T-helper 2 cell treated with Interferon-gamma antibody and Interleukin-4, amounts not matched to agents 5 μg/mL and 100 μg/mL, for 36 hours (primary cell): Measurements from ENCODE around the gene RRP8.

Experiments
- DNase-seq: peaks from one replicate; pipeline ENCODE4 v3.0.0; 2021; ENCODE audit warnings: low spot score
- H3K27ac Mint-ChIP-seq: one replicate; pipeline ENCODE4 v1.8.0; 2021; ENCODE audit warnings: mild to moderate bottlenecking, mixed read lengths
- H3K27me3 Mint-ChIP-seq: one replicate; pipeline ENCODE4 v1.8.0; 2021; ENCODE audit warnings: low read depth, mixed read lengths
- H3K36me3 Mint-ChIP-seq: one replicate; pipeline ENCODE4 v1.8.0; 2021; ENCODE audit warnings: low read depth, mixed read lengths
- H3K4me1 Mint-ChIP-seq: one replicate; pipeline ENCODE4 v1.8.0; 2021; ENCODE audit warnings: low read depth, mixed read lengths
- H3K4me3 Mint-ChIP-seq: one replicate; pipeline ENCODE4 v1.8.0; 2022; ENCODE audit warnings: mild to moderate bottlenecking, moderate library complexity, mixed read lengths
- H3K9me3 Mint-ChIP-seq: one replicate; pipeline ENCODE4 v1.8.0; 2021; ENCODE audit warnings: mixed read lengths

The RRP8 gene

DNA sequence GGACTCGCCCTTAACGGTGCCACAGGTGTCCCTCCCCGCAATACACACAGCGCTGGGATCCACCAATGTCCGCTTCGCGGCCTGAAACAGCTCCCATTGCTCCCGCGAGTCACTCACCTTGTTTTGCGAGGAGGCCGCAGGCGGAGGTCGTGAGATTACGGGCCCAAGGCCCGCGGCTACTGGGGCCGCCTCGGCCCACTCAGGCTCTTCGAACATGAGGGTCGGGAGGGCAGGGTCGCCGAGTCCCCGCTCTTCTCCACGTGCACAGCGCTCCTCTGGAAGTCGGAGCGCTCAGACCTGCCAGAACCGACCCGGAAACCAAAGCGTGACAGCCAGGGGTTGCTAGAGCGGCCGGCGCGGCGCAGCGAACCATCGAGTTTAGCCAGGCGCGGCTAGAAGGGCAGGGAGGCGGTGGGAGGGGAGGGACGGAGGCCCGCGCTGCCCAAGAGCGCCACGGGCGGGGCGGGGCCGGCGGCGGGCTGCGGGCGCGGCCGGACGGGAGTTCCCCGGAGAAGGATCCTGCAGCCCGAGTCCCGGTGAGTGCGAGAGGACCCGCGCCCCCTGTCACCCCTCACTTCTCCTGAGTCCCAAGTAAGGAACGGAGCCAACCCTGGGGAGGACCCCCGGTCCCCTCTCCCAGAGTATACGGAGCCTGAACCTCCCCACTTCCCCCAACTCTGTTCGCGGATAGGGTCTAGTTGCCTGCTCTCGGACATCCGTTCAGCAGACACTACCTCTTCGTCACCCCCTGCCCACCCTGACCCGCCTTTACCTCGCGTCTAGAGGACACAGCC lies at the start of gene RRP8, which contains the start of gene ILK:
RRP8 (minus strand) TSS at position 330 of the 794 bp plus-strand sequence; CDS start at position 216, 114 bp downstream.
ILK (plus strand) TSS at position 488 of the 794 bp plus-strand sequence. CDS start 498 bp downstream, outside the sequence.
- no peak within 1 kb of the TSS for H3K27ac Mint-ChIP-seq
- peaks cover 27% of the 10 kb centered on the region for H3K4me1 Mint-ChIP-seq
- no peaks in the 10 kb centered on the region for H3K27me3 Mint-ChIP-seq
- H3K4me3 Mint-ChIP-seq: no peak within 1 kb of the TSS
- H3K9me3 Mint-ChIP-seq: no peaks in the 10 kb centered on the region
- DNase-seq: peak; percentile 87
- H3K36me3 Mint-ChIP-seq: peaks cover 39% of the 10 kb centered on the region

DNA sequence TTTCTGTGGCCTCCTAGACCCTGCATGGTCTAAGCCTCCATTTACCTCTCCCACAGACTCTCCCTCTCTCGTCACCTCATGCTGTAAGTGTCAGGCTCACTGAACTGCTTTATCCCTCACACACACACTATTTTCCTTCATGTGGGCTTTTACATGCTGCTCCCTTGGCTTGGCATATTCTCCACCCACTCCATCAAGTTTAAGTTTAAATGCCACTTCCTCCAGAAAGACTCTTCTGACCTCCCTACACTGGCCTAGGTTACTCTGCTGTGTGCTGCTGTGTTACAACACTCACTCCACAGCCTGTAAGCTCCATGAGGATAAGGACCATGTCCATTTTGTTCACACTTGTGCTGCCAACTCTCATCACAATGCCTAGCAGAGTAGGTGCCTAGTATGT lies 49.7 kb upstream of the RRP8 start:
- no peaks in the 10 kb centered on the region for H3K36me3 Mint-ChIP-seq
- H3K9me3 Mint-ChIP-seq: no peaks in the 10 kb centered on the region
- H3K27ac Mint-ChIP-seq: no peak overlapping the region
- H3K4me1 Mint-ChIP-seq: peaks cover 3% of the 10 kb centered on the region
- DNase-seq: no peak
- H3K27me3 Mint-ChIP-seq: peaks cover 18% of the 10 kb centered on the region
- no peak overlapping the region for H3K4me3 Mint-ChIP-seq

DNA sequence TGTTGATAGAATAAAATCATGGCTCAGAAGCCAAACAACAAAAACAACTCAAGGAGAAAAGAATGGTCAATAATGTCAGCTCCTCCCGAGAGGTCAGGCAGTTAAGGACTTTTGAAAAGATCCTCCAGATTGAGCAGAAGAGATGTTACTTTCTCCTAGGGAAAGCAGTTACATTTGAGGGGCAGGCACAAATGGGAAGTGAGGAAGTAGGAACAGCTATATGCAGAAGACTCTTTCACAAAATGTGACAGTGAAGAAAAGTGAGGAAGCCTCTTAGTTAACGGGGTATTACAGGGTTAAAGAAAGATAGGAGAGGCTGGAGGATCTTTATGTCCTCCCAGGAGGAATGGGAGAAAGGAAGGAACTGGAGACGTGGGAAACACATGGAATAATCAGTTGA lies 48.8 kb upstream of the RRP8 start:
- H3K9me3 Mint-ChIP-seq: no peaks in the 10 kb centered on the region
- H3K27ac Mint-ChIP-seq: no peak overlapping the region
- no peaks in the 10 kb centered on the region for H3K36me3 Mint-ChIP-seq
- H3K4me3 Mint-ChIP-seq: no peak overlapping the region
- peaks cover 13% of the 10 kb centered on the region for H3K27me3 Mint-ChIP-seq
- DNase-seq: no peak
- peaks cover 3% of the 10 kb centered on the region for H3K4me1 Mint-ChIP-seq

DNA sequence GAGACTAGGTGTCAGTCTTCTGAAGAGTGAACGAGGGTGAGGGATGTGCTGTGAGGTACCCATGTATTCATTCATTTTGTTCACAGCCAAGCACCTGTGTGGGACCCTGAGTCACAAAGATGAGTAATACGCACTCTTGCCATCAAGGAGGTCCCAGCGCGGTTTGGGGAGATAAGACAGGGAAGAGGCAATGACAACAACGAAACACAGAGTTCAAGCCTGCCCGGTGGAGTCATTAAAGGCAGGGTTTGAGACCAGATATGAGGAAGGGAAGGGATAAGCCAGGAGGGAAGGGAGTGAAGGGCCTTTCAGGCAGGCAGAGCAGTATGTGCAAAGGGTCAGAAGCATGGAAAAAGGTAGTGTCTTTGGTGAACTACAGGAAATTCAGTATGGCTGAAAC lies 47.6 kb upstream of the RRP8 start:
- Mint-ChIP-seq H3K4me3 (no peak overlapping the region), H3K9me3 (no peaks in the 10 kb centered on the region), H3K4me1 (peaks cover 1% of the 10 kb centered on the region), H3K27me3 (peaks cover 1% of the 10 kb centered on the region), H3K27ac (no peak overlapping the region), H3K36me3 (no peaks in the 10 kb centered on the region)
- DNase-seq: no peak

DNA sequence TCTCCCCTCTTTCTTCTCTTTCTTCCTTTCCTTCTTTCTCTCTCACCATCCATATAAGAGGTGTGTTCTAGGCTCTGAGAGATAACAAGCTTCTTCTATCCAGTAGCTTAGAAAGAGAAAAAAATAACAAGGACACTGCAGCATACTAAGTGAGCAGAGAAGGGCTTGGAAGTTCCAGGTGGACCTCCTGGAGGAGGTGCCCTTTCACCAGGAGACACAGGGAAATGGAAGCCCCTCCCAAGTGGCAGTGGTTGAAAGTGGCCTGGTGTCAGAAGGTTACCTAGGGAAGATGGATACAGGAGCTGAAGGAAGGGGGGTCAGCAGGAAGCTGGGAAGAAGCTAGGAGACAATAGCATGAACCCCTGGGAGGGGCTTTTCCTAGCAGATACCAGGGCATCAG lies 46.7 kb upstream of the RRP8 start:
- H3K27me3 Mint-ChIP-seq: no peaks in the 10 kb centered on the region
- H3K27ac Mint-ChIP-seq: no peak overlapping the region
- no peak overlapping the region for H3K4me3 Mint-ChIP-seq
- peaks cover 4% of the 10 kb centered on the region for H3K4me1 Mint-ChIP-seq
- no peaks in the 10 kb centered on the region for H3K9me3 Mint-ChIP-seq
- H3K36me3 Mint-ChIP-seq: no peaks in the 10 kb centered on the region
- DNase-seq: no peak

DNA sequence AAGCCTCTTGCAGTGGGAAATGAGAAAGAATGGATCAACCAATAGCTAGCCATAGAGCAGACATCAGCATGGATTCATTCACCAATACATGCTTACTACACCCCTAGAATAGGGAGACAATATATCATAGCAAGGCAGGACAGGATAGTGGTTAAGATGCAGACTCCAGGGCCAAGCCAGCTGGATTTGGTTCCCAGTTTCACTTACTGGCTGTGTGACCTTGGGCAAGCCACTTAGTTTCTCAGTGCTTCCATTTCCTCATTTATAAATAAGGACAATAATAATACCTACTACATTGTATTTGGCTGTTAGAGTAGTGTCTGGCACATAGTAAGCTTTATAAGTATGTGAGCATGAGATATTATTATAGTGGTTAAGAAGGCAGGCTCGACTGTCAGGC lies 45.1 kb upstream of the RRP8 start:
- no peak for DNase-seq
- no peak overlapping the region for H3K4me3 Mint-ChIP-seq
- no peaks in the 10 kb centered on the region for H3K9me3 Mint-ChIP-seq
- no peaks in the 10 kb centered on the region for H3K27me3 Mint-ChIP-seq
- H3K36me3 Mint-ChIP-seq: no peaks in the 10 kb centered on the region
- peaks cover 4% of the 10 kb centered on the region for H3K4me1 Mint-ChIP-seq
- no peak overlapping the region for H3K27ac Mint-ChIP-seq

DNA sequence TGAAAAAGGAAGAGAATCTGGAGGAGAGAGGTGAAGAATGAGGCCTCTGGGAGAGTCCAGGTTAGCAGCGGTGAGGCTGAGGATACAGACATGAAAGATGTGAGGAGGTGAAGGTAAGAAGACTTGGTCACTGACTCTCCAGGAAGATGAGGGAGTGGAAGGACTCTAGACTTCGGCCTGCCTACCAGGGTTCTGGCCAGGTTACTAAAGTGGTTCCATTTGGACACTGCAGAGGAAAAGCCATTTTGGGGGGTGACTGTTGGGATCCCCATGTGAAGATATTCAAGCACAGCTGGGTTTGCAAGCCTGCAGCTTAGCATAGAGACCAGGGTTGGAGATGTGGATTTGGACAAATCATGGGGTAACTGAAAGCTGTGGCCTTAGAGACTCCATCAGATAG lies 44.4 kb upstream of the RRP8 start:
- Mint-ChIP-seq H3K4me3 (no peak overlapping the region), H3K27me3 (no peaks in the 10 kb centered on the region), H3K36me3 (no peaks in the 10 kb centered on the region), H3K27ac (no peak overlapping the region), H3K4me1 (peaks cover 4% of the 10 kb centered on the region), H3K9me3 (no peaks in the 10 kb centered on the region)
- DNase-seq: no peak

DNA sequence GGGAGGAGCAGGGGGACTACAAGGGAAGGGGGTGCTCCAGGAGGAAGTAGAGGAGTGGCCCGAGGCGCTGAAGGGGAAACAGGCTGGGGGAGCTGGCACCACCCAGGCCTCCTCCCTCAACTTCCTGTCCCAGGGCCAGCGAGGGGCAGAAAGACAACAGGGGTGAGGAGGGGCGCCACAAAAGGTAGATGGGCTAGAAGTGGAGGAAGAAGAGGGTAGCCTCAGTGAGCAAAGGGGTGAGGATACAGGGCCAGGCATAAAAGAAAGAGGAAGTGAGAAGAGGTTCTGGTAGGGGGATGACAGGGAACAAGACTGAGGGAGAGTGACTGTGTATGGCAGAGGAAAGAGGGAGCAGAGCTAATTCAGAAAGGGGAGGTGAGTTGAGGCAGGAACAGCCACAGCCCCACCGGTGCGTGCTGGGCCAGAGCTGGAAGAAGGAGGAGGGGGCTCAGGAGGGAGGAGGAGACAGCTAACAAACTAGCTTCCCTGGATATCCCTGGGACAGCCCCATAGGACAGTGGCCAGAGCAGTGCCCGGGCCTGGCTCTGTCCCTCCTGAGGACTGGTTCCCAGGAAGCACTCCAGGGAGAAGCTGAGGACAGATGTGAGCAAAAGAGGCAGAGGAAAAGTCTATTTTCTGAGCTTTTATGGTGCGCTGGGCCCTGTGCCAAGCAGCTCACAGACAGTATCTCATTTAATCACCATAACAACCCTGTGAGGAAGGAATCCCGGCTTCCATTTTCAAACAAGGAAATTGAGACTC lies 43.7 kb upstream of the RRP8 start:
- Mint-ChIP-seq H3K9me3 (no peaks in the 10 kb centered on the region), H3K4me3 (no peak overlapping the region), H3K27me3 (no peaks in the 10 kb centered on the region), H3K4me1 (peaks cover 4% of the 10 kb centered on the region), H3K27ac (no peak overlapping the region), H3K36me3 (no peaks in the 10 kb centered on the region)
- no peak for DNase-seq

DNA sequence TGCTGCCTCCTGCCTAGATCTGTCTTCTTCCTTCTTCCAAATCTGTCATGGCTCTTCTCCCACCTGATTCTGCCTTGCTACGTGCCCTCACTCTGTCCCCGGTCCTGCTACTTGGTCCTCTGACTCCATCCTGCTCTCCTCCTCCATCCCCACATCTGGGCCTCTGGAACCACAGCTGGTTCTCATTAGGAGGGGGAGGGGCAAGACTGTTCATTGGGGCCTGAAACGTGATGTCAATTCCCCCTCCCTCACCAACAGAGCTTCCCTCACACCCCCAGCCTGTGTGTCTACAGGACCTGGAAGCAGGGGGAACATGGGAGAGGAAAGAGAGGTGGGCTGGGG lies 43.1 kb upstream of the RRP8 start:
- DNase-seq: no peak
- no peak overlapping the region for H3K27ac Mint-ChIP-seq
- no peaks in the 10 kb centered on the region for H3K9me3 Mint-ChIP-seq
- peaks cover 4% of the 10 kb centered on the region for H3K4me1 Mint-ChIP-seq
- no peak overlapping the region for H3K4me3 Mint-ChIP-seq
- H3K36me3 Mint-ChIP-seq: no peaks in the 10 kb centered on the region
- H3K27me3 Mint-ChIP-seq: no peaks in the 10 kb centered on the region

DNA sequence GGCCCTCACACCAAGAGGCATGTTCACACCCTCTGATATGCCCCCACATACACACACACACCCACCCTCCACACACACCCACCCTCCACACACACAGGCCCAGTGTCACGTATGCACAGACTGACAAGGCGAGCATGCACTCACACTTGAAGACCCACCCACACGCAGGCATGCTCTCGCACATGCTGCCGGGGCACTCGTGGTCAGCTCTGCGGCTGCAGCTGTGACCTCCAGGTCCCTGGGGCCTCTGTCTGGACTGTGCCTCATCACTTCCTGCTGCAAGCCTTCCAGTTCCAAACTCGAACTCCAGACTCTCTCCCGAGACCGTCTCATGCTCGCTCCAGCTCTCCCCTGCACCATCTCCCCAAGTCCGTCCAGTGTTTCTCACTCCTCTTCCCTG lies 42.7 kb upstream of the RRP8 start:
- H3K27ac Mint-ChIP-seq: peak overlapping the region; percentile 11
- H3K27me3 Mint-ChIP-seq: no peaks in the 10 kb centered on the region
- peaks cover 4% of the 10 kb centered on the region for H3K4me1 Mint-ChIP-seq
- H3K4me3 Mint-ChIP-seq: no peak overlapping the region
- no peaks in the 10 kb centered on the region for H3K9me3 Mint-ChIP-seq
- H3K36me3 Mint-ChIP-seq: no peaks in the 10 kb centered on the region
- DNase-seq: no peak

DNA sequence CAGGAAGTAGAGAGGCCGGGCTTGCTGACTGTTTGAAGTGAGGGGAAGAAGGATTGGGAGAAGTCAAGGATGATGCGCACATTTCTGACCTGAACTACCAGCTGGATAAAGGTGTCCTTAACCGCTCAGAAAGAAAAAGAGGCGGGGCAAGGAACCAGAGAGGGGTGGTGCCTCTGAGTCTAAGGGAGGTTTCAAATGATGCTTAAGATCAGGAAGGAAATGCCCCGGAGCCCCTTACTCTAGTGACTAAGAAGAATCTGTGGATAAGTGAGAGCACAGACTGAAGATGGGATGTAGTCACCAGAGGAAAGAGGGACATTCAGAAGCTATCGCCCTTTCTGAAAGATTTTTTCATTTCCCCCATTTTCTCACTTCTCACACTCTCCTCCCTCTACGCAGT lies 39.5 kb upstream of the RRP8 start:
- no peak overlapping the region for H3K4me3 Mint-ChIP-seq
- no peak for DNase-seq
- no peaks in the 10 kb centered on the region for H3K27me3 Mint-ChIP-seq
- no peak overlapping the region for H3K27ac Mint-ChIP-seq
- no peaks in the 10 kb centered on the region for H3K9me3 Mint-ChIP-seq
- H3K36me3 Mint-ChIP-seq: no peaks in the 10 kb centered on the region
- peaks cover 9% of the 10 kb centered on the region for H3K4me1 Mint-ChIP-seq

DNA sequence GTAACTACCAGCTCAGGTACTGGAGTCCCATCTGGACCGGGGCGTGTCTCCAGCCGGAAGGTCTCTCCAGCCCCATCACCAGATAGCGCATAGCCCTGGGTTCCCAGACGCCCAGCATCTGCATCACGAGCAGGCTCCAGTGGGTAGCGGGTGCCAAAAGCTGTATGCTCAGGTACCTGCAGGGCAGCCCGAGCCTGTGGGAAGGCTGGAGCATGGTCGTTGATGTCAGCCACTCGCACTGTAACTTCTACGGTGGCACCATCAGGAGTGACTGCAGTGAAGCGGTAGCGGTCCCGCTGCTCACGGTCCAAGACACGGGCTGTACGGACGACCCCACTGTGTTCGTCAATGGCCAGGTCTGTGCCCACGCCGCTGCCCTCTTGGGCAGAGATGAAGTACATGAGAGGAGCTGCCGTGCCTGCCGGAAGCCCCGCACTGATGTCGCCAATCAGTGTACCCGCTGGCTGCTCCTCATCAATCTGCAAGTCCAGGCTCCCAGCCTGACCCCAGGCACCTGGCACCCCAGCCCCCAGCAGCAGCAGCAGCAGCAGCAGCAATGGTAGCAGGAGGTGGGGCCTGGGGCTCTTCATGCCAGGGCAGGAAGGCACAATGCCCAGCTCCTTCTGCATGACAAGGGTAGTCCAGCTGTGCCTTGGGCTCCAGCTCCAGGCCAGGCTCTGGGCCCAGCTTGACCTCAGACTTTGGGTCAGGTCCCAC lies 37.7 kb upstream of the RRP8 start:
- no peak overlapping the region for H3K27ac Mint-ChIP-seq
- H3K27me3 Mint-ChIP-seq: no peaks in the 10 kb centered on the region
- H3K4me1 Mint-ChIP-seq: peaks cover 9% of the 10 kb centered on the region
- no peak overlapping the region for H3K4me3 Mint-ChIP-seq
- no peak for DNase-seq
- no peaks in the 10 kb centered on the region for H3K9me3 Mint-ChIP-seq
- no peaks in the 10 kb centered on the region for H3K36me3 Mint-ChIP-seq

DNA sequence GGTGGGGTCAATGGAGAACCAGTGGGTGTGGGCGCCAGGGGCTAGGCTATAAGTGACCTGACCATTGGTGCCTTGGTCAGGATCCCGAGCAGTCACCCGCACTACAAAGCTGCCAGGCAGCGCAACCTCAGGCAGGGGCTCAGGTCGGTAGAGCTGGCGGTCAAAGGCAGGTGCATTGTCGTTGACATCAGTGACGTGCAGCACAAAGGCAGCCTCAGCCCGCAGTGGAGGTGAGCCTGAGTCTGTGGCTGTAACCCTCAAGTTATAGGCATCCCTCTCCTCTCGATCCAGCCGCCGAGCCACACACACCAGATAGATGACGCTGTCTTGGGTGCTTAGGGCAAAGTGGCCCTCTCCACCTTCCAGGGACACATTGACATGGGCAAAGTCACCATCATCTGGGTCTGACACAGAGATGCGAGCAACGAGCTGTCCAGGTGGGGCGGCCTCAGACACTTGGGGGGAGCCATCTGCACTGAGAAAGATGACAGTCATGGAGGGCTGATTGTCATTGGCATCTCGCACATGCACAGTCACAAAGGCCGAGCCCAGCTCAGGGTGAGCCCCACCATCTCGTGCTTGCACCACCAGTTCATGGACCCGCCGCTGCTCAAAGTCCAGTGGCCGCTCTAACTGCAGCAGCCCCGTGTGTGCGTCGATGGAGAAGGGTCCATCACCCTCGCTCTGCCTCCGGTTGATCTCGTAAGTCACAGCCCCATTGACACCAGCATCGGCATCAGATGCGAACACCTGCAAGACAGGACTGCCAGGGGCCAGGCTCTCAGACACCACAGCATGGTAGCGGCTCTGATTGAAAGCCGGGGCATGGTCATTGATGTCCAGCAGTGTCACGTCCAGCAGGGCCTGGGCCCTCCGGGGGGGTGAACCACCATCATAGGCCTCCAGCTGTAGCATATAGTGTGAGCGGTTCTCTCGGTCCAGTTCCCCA lies 36.9 kb upstream of the RRP8 start:
- Mint-ChIP-seq H3K9me3 (no peaks in the 10 kb centered on the region), H3K36me3 (no peaks in the 10 kb centered on the region), H3K4me1 (peaks cover 5% of the 10 kb centered on the region), H3K27me3 (no peaks in the 10 kb centered on the region), H3K27ac (no peak overlapping the region), H3K4me3 (no peak overlapping the region)
- DNase-seq: no peak
